Measurements from ENCODE around the gene KCNQ1OT1.

GRCh38 chr11:2734181-2735052, 34.6 kb upstream of the KCNQ1OT1 start:
- no peak for TF ChIP-seq POLR2A (IDR thresholded peaks at IDR 0.05; ENCODE audit: low read length)
- no peak for TF ChIP-seq GATA1 (IDR thresholded peaks at IDR 0.05; ENCODE audit: low read depth, low read length)

All from erythroblast (primary cell).